GM19193 (cell line): ENCODE data around the gene PPP2R2D.
A peak's percentile ranks its signal among the peaks of the same experiment; 100 is the strongest.

Experiments
- POLR2A ChIP-seq: IDR thresholded peaks from 4 replicates; pipeline ENCODE4 v1.6.1; 2011; ENCODE audit not compliant: insufficient read depth, insufficient read length; ENCODE audit errors: extremely low read depth

Gene PPP2R2D

DNA sequence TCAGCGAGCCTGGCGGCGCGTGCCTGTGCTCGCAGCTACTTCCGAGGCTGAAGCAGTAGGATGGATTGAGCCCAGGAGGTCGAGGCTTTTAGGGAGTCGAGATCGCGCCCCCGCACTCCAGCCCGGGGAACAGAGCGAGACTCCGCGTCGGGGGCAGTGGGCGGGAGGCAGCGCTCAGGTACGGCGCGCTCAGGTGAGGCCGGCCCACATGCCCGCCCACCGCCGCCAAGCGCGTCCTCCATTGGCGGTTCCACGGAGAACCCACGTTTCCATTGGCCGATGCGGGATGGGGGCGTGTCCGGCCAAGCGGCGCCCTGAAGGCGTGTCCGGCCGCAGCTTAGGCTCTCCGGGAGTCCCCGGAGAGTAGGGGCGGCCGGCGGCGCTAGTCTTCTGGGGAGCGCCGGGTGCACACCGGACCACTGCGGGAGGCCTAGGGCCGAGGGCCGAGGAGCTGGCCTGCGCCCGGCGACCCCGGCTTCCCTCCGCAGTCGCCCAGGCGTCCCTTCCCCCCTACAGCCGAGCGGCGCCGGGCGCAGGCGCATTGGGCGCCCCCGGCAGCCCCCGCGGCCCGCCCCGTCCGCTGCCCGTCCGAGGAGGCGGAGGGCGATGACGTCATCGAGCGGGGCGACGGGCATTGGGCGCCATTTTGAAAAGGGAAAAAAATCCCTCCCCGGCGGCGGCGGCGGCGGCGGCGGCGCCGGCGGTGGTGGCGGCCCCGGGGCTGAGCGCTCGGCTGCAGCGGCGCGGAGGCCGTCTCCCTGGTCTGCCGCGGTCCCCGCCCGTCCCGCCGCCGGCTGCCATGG lies at the start of gene PPP2R2D:
Gene PPP2R2D (plus strand): TSS at position 659 of the 803 bp plus-strand sequence. CDS start 141 bp downstream, at position 800.
- peak; percentile 44 for TF ChIP-seq POLR2A

DNA sequence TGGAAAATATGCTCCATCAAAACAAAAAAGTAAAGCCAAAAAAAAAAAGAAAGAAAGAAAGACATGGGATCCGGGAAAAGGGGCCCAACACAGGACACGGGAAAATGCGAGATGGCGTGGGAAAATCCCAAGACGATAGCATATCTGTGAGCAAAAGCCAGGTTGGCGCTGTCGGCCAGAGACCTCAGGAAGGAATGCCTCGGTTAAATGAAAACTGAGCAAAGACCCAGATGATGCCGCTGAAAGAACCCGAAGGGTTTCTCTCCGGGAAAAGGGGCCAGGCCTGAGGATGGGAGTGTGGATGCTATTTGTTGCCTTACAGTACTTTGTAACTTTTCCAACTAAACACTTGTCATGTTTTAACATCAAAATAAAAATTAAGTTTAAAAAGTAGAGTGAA lies 49.5 kb upstream of the PPP2R2D start:
- TF ChIP-seq POLR2A = no peak

DNA sequence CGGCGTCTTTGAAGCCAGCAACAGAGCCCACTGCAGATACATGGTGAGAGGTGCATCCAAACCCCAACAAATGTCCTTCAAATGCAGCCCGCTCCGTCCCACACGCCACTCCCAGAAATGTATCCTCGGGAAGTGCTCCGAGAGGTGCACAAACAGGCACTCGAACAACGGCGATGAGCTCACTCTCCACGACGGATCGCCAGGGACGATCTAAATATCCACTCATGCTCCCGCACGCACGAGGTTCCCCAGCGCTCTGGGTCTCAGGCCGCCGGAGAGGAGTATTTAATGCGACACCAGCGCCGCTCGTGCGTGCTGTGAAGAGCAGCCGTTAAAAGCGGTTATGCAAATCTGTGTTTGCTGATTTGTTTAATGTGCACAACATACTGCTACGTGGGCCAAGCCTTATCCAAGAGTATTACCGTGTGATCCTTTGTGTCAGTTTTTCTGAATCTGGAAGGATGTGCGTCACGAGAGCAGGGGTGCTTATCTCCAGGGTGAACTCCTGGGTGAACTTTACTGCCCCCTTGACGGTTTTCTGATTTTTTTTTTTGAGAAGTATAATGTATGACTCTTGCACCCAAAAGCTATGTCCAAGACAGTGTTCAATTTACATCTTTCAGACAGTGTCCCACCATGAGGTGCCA lies 48.5 kb upstream of the PPP2R2D start:
- TF ChIP-seq POLR2A = no peak

DNA sequence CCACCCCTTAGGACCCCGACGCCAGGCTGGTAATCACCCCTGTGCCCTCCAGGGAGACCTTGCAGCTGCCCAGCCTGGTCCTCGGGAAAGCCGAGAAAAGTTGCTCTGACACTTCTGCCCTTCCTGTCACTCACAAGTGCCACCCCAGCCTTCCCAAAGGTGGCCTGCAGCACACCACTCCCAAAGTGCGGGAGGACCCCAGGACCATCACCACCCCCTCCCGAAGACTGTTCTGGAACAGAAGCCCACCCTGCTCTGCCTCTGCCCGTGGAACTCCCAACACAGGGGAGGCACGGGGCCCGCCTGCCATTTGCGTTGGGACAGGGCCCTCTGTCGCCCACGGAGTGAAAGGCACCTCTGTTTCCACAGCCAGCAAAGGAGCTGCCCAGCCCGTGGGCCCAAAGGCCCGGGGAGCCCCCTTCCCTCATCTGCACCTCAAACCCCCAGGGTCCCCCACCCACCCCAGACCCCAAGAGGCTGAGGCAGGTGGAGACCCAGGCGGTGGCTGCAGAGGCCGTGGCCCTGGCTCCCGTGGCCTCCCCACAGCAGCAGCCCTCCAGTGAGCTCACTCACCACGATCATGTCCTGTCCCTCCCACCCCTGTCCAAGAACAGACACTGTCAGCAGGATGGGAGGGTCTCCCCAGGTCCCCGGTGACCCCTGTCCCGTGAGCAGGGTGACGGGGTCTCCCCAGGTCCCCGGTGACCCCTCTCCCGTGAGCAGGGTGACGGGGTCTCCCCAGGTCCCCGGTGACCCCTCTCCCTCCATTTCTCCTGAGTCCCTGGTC lies 47.8 kb upstream of the PPP2R2D start:
- TF ChIP-seq POLR2A = no peak

DNA sequence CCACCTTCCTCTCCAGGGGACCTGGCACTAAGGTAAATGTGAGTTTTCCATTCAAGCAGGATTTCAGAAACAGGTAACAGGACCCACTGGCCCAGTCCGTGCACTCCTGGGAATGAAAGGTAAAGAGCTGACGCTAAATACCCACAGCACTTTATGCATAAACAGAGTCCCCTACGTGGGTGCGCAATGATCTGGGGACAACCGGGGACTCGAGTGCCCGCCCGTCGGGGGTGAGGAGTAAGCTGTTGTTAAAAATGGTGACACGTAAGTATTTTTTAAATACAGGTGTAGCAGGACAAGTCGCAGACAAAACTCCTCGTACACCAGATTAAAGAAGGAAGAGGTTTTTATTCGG lies 47.2 kb upstream of the PPP2R2D start:
- no peak for TF ChIP-seq POLR2A

DNA sequence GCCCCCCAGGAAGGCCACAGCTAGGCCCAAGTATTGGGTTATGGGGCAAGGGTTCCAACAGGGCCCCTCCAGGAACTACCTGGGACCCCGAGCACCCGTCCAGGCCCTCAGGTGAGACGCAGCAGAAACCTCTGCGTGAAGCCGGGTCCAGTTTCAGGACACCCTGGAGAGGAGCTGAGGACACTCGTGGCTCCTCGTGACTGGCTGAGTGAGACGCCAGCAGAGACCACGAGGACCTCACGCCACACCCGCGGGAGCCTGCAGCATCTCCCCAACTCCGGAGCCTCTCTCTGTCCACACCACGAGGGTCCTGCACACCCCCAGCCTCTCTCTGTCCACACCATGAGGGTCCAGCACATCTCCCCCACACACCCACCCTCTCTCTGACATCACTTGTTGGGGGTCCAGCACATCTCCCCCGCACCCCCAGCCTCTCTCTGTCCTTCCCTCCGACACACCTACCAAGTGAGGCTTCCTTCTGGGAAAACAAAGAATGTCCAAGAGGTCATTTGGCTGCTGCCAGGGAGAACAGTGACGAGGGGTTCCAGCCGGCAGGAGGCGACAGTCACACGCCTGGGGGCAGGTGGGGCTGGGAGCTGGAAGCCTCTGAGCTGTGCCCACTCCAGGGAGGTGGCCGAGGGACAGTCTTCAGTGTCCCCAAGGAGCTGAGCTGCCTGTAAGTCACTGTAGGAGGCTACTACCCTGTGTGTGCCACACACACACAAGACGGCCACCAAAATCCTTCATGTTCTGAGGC lies 46.1 kb upstream of the PPP2R2D start:
- TF ChIP-seq POLR2A = no peak

DNA sequence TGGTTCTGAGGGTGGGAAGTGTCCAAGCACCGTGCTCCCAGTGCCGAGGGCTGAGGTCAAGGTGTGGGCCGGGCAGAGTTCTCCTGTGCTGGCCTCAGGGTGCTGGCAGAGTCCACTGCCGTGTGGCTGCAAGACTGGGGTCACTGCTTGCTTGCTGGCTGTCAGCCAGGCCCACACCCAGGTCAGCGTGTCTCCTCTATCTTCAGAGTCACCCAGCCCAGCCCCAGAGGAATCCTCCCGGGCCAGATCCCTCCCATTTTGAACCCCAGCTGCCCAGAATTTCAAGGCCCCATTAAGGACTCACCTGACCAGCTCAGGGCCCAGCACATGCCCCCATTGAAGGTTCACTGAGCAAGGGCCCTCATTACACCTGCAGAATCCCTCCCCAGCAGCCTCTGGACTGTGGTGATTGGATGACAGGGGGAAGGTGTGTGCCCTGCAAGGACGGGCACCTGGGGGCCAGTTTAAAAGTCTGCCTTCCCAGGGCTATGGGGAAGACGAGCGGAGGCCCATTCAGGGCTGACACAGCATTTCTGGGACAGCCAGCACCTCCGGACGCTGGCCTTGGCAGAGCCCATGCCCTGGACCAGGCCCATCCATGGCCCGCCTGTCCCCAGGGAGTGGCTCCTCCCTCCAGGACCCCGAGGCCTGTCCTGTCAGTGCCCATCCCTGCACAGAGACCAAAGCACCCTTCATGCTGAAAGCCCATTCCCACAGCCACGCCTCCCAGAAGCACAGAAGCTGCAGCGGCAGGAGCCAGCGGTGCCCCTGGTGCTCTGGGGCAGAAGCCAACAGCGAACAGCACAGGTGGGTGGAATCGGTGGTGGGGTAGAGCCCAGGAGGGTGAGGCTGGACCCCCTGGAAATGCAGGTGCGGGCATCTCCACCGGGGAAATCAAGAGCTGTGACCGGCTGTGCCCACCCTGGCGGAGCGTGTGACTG lies 45.1 kb upstream of the PPP2R2D start:
- no peak for TF ChIP-seq POLR2A

DNA sequence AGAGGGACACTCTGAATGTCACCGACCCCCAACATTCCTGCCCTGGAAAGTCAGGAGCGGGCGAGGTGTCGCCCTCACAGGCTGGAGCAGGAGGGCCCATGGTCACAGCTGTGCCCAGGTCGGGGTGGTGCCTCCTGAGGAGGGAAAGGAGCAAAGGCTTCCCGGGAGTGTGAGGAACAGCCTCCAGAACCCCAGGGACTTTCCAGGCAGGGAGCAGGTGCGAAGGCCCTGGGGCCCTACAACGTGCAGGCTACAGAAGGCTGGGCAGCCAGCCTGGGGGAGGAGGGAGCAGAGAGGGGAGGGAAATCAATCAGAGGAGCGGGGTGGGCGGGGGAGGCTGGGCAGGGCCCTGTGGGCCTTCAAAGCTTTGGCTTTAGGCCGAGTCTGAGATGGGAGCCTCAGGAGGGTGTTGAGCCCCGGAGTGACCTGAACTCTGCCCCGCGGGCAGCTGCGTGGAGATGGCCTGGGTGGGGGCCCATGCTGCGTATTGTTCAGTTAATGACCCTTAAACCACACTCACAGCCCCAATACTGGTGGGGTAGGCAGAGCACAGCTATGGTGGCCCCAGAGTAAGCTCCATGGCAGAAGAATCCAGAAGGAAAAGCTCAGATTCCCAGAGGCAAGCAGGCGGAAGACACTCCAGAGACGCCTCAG lies 44.2 kb upstream of the PPP2R2D start:
- no peak for TF ChIP-seq POLR2A

DNA sequence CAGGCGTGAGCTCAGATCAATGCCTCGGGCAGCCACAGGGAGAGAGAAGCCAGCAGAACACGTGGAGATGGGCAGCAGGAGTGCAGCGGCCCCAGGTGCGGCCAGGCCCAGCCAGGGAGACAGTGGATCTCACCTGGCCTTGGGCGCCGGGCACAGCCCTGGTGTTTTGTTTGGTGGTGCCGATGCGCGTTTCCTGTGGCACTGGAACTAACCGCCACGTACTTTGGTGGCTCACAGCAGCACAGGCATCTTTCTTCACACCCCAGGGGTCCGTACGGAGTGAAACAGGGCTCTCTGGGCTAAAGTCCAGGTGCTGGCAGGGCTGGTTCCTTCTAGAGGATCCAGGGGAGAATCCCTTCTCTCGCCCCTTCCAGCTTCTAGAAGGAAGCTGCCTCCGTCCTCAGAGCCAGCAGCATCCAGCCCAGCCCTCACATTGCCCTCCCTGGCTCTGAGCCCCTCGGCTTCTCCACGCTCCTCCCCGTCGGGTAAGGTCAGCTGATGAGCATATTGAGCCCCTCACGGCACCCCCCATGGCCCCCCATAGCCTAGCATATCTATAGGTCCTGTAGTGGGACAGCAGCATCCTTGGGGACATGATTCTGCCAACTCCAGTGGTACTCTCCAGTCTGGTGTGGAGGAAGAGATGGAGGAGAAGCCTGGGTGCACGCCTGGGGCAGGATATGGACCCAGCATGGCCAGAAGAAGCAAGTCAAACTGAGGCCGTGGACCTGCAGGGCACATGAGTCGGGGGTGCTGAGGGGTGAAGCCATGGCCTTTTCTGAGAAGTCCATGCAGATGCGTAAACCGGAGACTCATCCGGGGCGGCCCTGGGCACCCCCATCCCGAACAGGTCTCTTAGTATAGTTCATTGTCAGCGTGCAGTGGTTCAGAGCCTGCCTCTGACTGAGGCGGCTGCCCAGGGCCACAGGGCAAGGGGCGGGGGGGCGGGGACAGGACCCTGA lies 43.4 kb upstream of the PPP2R2D start:
- TF ChIP-seq POLR2A = no peak

DNA sequence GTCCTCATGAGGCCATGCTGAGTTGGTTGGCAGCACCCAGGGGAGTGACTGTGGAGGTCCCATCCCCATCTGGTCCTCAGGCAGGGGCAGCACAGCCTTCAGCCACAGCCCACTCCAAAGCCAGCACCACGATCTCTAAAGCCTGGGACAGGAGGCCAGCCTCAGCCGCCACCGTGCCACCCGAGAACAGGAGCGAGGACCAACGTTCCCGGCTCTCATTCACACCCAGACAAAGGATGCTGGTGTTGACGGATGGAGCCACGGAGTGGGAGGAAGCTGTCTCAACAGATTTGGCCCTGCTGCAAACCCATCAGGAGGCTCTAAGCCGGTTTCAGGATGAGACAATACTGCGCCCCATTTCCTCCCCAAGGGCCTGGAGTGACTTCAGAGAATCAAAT lies 42.7 kb upstream of the PPP2R2D start:
- TF ChIP-seq POLR2A = no peak

DNA sequence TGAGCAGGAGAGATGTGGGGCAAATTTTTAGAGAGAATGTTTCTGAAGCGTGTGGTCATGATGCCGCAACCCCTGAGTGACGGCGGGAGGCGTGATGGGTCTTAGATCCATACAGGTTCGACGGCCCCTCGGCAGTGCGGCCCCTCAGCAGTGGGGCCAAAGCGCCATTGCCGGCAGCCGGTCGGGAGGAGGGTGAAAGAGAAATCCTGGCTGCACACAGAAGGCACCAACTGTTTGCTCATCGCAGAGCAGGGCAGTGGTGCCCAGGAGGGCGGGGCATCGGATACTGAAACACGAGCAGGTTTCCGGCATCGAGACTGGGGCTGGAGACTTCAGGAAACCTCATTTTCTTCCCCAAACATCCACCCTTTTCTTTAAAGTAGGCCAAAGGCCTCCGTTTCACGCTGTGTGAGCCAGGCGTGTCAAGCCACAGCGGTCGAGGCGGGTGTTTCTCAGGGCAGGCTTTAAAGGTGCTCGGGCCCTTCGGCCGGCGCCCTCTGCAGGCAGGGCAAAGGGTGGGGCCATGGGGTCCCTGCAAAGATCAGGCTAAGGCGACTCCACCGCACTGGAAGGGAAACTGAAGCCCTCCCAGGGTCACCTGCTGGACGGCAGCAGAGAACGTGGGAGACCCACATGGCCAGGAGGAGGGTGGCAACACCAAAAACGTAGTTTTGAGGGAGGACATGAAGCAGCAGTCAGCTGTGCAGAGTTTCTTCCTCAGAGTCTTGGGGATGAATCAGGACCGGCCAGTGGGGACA lies 42.0 kb upstream of the PPP2R2D start:
- no peak for TF ChIP-seq POLR2A
